Fibroblast of pulmonary artery (primary cell): ENCODE results near the gene ZBTB7A.

Experiments used
- DNase-seq: peaks from one replicate; pipeline ENCODE4 v3.0.0-alpha.2; 2010; ENCODE audit warnings: low read depth
- H3K4me3 ChIP-seq: replicated peaks from 2 replicates; pipeline ENCODE4 v1.5.1; 2011; ENCODE audit warnings: low read depth, mild to moderate bottlenecking, control low read depth, low read length, moderate library complexity
- TF ChIP-seq, protein P1 (sequence below): IDR thresholded peaks from 2 replicates; pipeline ENCODE4 v1.5.1; 2011; ENCODE audit warnings: mild to moderate bottlenecking, control low read depth, low read length, inconsistent platforms; ENCODE audit errors: missing control alignments

The ZBTB7A gene

DNA sequence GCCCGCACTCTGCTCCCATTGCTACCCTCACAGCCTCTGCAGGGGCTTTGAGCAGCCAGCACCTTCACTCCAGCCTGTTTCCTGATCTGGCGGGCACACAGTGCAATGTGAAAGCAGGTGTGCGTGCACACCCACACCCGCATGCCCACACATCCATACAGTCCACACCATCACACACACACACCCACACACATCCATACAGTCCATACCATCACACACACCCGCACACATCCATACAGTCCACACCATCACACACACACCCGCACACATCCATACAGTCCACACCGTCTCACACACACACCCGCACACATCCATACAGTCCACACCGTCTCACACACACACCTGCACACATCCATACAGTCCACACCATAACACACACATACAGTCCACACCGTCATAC is 31.1 kb downstream of the ZBTB7A start:
- H3K4me3 ChIP-seq = no peak overlapping the region
- no peak for DNase-seq
- TF ChIP-seq, protein P1, sequence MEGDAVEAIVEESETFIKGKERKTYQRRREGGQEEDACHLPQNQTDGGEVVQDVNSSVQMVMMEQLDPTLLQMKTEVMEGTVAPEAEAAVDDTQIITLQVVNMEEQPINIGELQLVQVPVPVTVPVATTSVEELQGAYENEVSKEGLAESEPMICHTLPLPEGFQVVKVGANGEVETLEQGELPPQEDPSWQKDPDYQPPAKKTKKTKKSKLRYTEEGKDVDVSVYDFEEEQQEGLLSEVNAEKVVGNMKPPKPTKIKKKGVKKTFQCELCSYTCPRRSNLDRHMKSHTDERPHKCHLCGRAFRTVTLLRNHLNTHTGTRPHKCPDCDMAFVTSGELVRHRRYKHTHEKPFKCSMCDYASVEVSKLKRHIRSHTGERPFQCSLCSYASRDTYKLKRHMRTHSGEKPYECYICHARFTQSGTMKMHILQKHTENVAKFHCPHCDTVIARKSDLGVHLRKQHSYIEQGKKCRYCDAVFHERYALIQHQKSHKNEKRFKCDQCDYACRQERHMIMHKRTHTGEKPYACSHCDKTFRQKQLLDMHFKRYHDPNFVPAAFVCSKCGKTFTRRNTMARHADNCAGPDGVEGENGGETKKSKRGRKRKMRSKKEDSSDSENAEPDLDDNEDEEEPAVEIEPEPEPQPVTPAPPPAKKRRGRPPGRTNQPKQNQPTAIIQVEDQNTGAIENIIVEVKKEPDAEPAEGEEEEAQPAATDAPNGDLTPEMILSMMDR = no peak

DNA sequence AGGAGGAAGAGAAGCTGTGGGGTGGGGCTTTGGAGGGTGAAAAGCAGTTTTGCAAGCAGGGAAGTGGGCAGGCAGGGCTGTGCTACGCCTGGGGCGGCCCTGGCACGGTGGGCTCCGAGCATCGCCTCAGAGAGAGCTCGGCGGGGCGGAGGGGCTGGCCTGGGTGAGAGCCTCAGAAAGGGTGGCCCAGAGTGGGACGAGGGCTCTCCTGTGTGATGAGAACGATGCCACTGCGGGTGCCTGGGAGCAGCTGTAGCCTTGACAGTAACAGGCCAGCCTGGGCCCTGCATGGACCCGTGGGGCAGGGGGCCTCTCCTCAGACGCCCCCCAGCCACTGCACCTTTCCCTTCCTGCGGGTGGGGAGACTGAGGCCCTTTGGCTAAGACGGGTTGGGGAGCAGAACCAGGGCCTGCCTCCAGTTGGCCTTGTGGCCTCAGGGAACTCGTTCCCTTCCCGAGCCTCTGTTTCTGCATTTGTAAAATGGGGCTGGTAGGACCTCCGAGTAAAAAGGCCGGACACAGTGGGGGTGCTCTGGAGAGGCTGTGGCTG is 31.6 kb downstream of the ZBTB7A start:
- no peak overlapping the region for H3K4me3 ChIP-seq

DNA sequence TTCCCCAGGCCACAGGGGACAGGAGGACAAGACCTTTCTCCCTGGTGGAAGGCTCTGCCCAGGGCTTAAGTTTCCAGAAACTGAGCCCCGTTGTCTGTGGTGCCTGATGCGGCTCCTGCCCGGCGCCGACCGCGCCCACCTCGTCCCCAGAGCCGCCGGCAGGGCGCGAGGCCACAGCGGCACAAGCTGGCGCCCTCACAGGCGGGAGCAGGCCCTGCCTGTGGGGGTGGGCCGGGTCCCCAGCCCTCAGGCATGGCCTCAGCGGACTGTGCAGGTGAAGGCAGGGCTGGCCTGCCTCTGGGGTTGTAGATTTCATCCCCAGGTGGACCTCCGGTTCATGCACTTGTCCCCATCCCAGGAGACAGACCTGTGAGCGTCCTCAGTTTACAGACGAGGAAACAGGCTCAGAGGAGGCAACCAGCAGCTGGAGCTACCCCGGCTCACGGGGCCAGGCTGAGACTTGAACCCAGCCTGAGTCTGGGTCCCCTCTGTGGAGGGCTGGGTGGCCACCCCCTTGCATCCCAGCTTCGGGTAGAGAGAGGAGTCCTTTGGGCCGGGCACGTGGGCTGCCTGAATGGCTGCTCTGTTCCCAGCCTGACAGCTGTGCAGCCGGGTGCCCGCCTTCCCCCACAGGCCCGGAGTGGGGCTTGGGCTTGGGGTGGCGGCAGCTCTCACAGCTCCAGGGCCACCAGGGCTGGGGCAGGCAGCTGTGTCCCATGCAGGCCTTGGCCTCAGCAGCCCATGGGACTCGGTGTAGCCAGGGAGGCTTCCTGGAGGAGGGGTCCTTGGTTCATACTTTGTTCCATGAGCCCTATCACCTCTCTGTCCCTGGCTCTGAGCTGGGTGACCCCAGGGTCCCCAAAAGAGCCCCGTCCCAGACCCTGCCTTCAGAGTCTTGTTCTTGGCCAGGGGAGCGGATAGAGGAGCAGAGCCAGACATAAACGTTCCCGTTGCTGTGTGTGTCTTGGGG is 32.4 kb downstream of the ZBTB7A start:
- H3K4me3 ChIP-seq = no peak overlapping the region
- TF ChIP-seq, protein P1 = no peak

More for the DNA sequence above, 31.6 kb downstream of the ZBTB7A start:
- TF ChIP-seq, protein P1 = no peak
- DNase-seq = no peak

DNA sequence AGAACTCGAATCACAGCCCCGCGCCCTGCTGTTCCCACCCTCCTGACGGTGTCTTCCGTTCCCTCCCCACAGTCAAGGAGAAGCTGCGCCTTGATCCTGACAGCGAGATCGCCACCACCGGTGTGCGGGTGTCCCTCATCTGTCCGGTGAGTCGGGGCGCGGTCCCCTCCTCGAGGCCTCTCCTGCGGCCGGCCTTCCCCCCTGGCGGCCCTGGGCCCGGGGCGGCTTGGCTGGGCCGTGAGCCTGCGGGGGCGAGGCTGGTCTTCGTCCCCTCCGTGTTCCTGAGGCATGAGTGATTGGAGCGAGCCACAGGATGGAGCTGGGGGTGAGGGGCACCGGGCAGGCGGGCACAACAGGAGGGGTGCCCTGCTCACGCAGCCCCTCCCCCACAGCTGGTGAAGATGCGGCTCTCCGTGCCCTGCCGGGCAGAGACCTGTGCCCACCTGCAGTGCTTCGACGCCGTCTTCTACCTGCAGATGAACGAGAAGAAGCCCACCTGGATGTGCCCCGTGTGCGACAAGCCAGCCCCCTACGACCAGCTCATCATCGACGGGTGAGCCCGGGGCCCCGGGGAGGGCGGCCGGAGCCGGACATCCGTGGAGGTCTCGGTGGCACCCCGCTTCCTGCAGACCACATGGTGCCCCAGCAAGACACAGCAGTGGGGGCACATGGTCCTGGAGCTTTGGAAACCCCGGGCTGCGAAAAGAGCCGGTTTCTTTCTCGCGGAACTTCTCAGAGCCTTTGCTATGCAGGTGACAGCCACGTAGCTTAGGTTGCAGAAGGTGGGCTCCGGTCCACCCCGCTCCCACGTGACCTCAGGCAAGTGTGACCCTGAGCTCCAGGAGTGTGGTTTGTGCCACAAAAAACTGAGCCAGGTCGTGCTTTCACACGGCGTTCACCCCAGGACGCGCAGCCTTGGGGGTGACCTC is 33.4 kb downstream of the ZBTB7A start:
- TF ChIP-seq, protein P1 = no peak

More for the DNA sequence above, 32.4 kb downstream of the ZBTB7A start:
- DNase-seq = no peak

DNA sequence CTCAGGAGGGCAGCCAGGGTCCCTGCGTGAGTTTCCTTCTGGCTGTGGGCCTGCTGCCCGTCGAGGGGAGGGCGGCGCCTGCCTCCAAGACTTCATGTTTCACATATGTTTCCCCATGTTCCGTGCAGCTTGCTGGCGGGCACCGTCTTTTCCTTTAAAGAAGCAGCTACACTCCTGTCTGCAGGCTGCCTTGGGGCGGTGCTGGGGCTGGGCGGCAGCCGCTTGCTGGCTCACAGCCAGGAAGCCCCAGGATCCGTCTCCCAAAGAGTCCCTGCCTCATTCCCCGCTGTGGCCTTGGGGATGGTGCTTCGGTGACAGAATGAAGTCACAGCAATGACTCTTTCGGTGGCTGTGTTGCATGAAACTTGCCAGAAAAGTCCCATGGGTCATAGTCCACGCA is 34.3 kb downstream of the ZBTB7A start:
- DNase-seq = no peak

More for the DNA sequence above, 33.4 kb downstream of the ZBTB7A start:
- no peak for DNase-seq
- H3K4me3 ChIP-seq = no peak overlapping the region

DNA sequence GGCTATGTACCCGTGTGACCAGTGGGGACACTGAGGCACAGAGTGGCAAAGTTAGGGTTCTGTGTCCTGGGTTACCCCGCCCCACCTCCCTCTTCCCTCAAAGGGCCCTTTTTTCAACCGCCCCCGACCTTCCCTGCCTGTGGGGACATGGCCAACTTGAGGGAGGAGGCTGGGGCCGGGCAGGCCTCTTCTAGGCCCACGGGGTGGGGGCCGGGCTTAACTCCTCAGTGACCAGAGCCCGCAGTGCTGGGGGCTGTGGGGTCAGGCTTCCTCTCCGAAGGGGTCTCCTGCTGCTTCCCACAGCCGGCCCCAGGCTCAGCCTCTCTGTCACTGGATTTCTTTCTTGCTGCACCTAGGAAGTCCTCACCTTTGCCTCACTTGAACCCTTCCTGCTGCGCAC is 35.3 kb downstream of the ZBTB7A start:
- TF ChIP-seq, protein P1 = no peak
- DNase-seq = no peak

More for the DNA sequence above, 34.3 kb downstream of the ZBTB7A start:
- TF ChIP-seq, protein P1 = no peak
- no peak overlapping the region for H3K4me3 ChIP-seq

More for the DNA sequence above, 35.3 kb downstream of the ZBTB7A start:
- no peak overlapping the region for H3K4me3 ChIP-seq
